K562 (cell line): ENCODE measurements around the gene RGR. TPM values are rescaled to one million over a fixed set of nuclear protein-coding genes. Genes with fewer than 3 reads are reported as not detected.

Experiments used
- ATAC-seq: fragments of 200-7000 bp; cut with Tn5 transposase; 3 replicates; pipeline ENCODE4 v1.9.1; 2020; ENCODE audit warnings: moderate library complexity
- BruUV-seq: library from RNA; stranded (reverse); fragments of 400-500 nt; replicated peaks from 2 replicates; lab custom pipeline; 2021; lab: Mats Ljungman, UMichigan
- CTCF ChIA-PET: fragments of 300-600 bp; formaldehyde crosslinking; extraction: SDS; loops from one replicate; lab custom pipeline; 2021; ENCODE audit warnings: low intra/inter-chr PET ratio; lab: Yijun Ruan, JAX
- POLR2A ChIA-PET: fragments of 300-600, 350-650 bp; sonication (Branson Sonifier 250); formaldehyde crosslinking; extraction: SDS; loops from one replicate; lab custom pipeline; 2021; ENCODE audit warnings: antibody characterized with exemption, inconsistent platforms; lab: Yijun Ruan, JAX
- DNase-seq, 4 experiments: peaks; one replicate each; pipeline versions ENCODE4 v3.0.0 to v3.0.0-alpha.2; 2011 to 2018; ENCODE audit warnings: low spot score in 3 of 4, mixed read lengths in 3 of 4; ENCODE audit errors: extremely low read depth in 1 of 4
- FAIRE-seq: peaks from 2 replicates; lab custom pipeline; 2011; peaks lifted over from hg19 to GRCh38; lab: Jason Lieb, UNC
- H2AFZ ChIP-seq: 2 replicates; pipeline ENCODE4 v1.6.0; 2011; ENCODE audit warnings: low read depth, low read length, control low read depth, inconsistent platforms
- H3K27ac ChIP-seq: fragments of 200-600 bp; 3 replicates; pipeline ENCODE4 v1.8.0; 2011; ENCODE audit warnings: low read depth, mild to moderate bottlenecking, control low read depth, inconsistent platforms, low read length, moderate library complexity, mixed read lengths; ENCODE audit errors: extremely low read depth
- H3K27me3 ChIP-seq, 2 experiments: fragments of 300-600 bp in 1 of 2; 2 replicates in 1 of 2; 3 replicates in 1 of 2; pipeline versions ENCODE4 v1.6.0 to v1.8.0; 2011; ENCODE audit warnings: inconsistent platforms in 2 of 2, low read length in 2 of 2, mild to moderate bottlenecking in 1 of 2, mixed read lengths in 1 of 2, moderate library complexity in 1 of 2; ENCODE audit not compliant: control insufficient read depth in 2 of 2, insufficient read depth in 2 of 2
- H3K36me3 ChIP-seq: fragments of 300-600 bp; 3 replicates; pipeline ENCODE4 v1.8.0; 2011; ENCODE audit warnings: mild to moderate bottlenecking, low read length, inconsistent platforms; ENCODE audit not compliant: control insufficient read depth, insufficient read depth
- H3K4me1 ChIP-seq, 2 experiments: fragments of 200-600 bp in 1 of 2; replicated peaks in 1 of 2; 2 replicates in 1 of 2; 3 replicates in 1 of 2; pipeline versions ENCODE4 v1.5.1 to v1.8.0; 2011; ENCODE audit warnings: inconsistent platforms in 2 of 2, low read length in 2 of 2, mild to moderate bottlenecking in 1 of 2, mixed read lengths in 1 of 2, moderate library complexity in 1 of 2; ENCODE audit not compliant: control insufficient read depth in 2 of 2, insufficient read depth in 2 of 2
- H3K4me2 ChIP-seq: 2 replicates; pipeline ENCODE4 v1.6.1; 2011; ENCODE audit warnings: low read length, control low read depth, inconsistent platforms, mixed read lengths; ENCODE audit not compliant: insufficient read depth
- H3K4me3 ChIP-seq: fragments of 200-600 bp; sonication (generic), shearing (Covaris generic); 2 replicates; pipeline ENCODE4 v1.5.1; 2016; ENCODE audit warnings: control low read depth, inconsistent platforms
- H3K79me2 ChIP-seq: fragments of 200-600 bp; 3 replicates; pipeline ENCODE4 v1.8.0; 2011; ENCODE audit warnings: low read length, inconsistent platforms; ENCODE audit not compliant: control insufficient read depth, insufficient read depth
- H3K9ac ChIP-seq, 2 experiments: 2 replicates each; pipeline versions ENCODE4 v1.6.0 to v1.6.1; 2011; ENCODE audit warnings: low read depth in 2 of 2, low read length in 2 of 2, control low read depth in 1 of 2, inconsistent platforms in 1 of 2, mild to moderate bottlenecking in 1 of 2, mixed read lengths in 1 of 2; ENCODE audit not compliant: insufficient read depth in 1 of 2
- H3K9me1 ChIP-seq: one replicate; pipeline ENCODE4 v1.6.0; 2011; ENCODE audit warnings: inconsistent platforms, mild to moderate bottlenecking, low read length, moderate library complexity; ENCODE audit not compliant: control insufficient read depth, insufficient read depth
- H3K9me3 ChIP-seq: replicated peaks from 2 replicates; pipeline ENCODE4 v1.5.1; 2011; ENCODE audit warnings: low read depth, low read length, inconsistent platforms; ENCODE audit not compliant: control insufficient read depth, insufficient read depth
- H4K20me1 ChIP-seq: replicated peaks from 2 replicates; pipeline ENCODE4 v1.6.1; 2011; ENCODE audit warnings: low read length, inconsistent platforms, mixed read lengths; ENCODE audit not compliant: control insufficient read depth, insufficient read depth
- BRD9 ChIP-seq: fragments of 450-650 bp; IDR thresholded peaks from 2 replicates; pipeline ENCODE4 v1.6.1; 2018; ENCODE audit warnings: low read depth; ENCODE audit not compliant: partially characterized antibody
- CXXC5 ChIP-seq: fragments of 250-450 bp; sonication (Bioruptor Pico); IDR thresholded peaks from 2 replicates; pipeline ENCODE4 v1.8.0; 2022; ENCODE audit warnings: inconsistent platforms, mild to moderate bottlenecking, moderate library complexity
- FOXK2 ChIP-seq, 2 experiments: fragments of 450-650 bp; IDR thresholded peaks in 1 of 2; conservative IDR thresholded peaks in 1 of 2; 2 replicates each; pipeline ENCODE4 v1.6.1; 2016; ENCODE audit warnings: low read depth in 2 of 2, mild to moderate bottlenecking in 1 of 2
- HDAC6 ChIP-seq: IDR thresholded peaks from 2 replicates; pipeline ENCODE4 v1.6.1; 2012; ENCODE audit warnings: low read depth, mild to moderate bottlenecking, control low read depth, inconsistent platforms, low read length, moderate library complexity
- HNRNPK ChIP-seq: fragments of 200-400 bp; formaldehyde crosslinking; IDR thresholded peaks from one replicate; pipeline ENCODE4 v1.6.1; 2018; ENCODE audit warnings: mild to moderate bottlenecking, low read depth, low read length; ENCODE audit not compliant: poor library complexity, severe bottlenecking
- HNRNPLL ChIP-seq: fragments of 200-400 bp; formaldehyde crosslinking; IDR thresholded peaks from 2 replicates; pipeline ENCODE4 v1.6.1; 2017; ENCODE audit warnings: low read length, low read depth, mild to moderate bottlenecking; ENCODE audit not compliant: poor library complexity, severe bottlenecking
- NFXL1 ChIP-seq: fragments of 450-650 bp; formaldehyde crosslinking; IDR thresholded peaks from 2 replicates; pipeline ENCODE4 v1.4.0; 2021; ENCODE audit warnings: mild to moderate bottlenecking
- POLR2A ChIP-seq: fragments of 450-650 bp; conservative IDR thresholded peaks from 2 replicates; pipeline ENCODE4 v1.6.1; 2016
- POLR2B ChIP-seq: fragments of 450-650 bp; IDR thresholded peaks from 2 replicates; pipeline ENCODE4 v1.6.1; 2018; ENCODE audit warnings: low read depth; ENCODE audit not compliant: partially characterized antibody
- SMAD4 ChIP-seq: fragments of 250-450 bp; sonication (Bioruptor Pico); conservative IDR thresholded peaks from 2 replicates; pipeline ENCODE4 v1.8.0; 2021; ENCODE audit warnings: inconsistent platforms, mild to moderate bottlenecking, moderate library complexity
- YY1 ChIP-seq, 3 experiments: IDR thresholded peaks; 2 replicates each; pipeline ENCODE4 v1.6.1; 2011; ENCODE audit warnings: low read length in 2 of 3, mild to moderate bottlenecking in 2 of 3, moderate library complexity in 2 of 3, borderline replicate concordance in 1 of 3, control low read depth in 1 of 3, low read depth in 1 of 3; ENCODE audit not compliant: insufficient read depth in 3 of 3, insufficient replicate concordance in 2 of 3, control insufficient read depth in 1 of 3, insufficient read length in 1 of 3; ENCODE audit errors: extremely low read depth in 1 of 3
- in situ Hi-C: fragments of 300-500 bp; cut with MboI; formaldehyde crosslinking; loops from 4 replicates; pipeline ENCODE4 v1.15.0; 2018; ENCODE audit warnings: inconsistent platforms, mixed read lengths
- intact Hi-C: fragments of 100-400 bp; cut with micrococcal nuclease; formaldehyde crosslinking; loops from 2 replicates; pipeline ENCODE4 v1.14.2; 2022
- polyA plus RNA-seq, 8 experiments: library from polyadenylated mRNA; depleted of rRNA in 4 of 8; stranded (reverse) in 5 of 8; unstranded in 3 of 8; fragments of >200 nt; fragmentation: Nextera tagmentation in 2 of 8; fragmentation: Illumina TruSeq in 1 of 8; extraction: Ambion mirVana in 2 of 8; extraction: Trizol in 1 of 8; gene quantifications; 2 replicates each; pipeline versions ENCODE4 v1.2.1 to v1.2.3, GENCODE V29; 2011 to 2014; ENCODE audit warnings: inconsistent platforms in 1 of 8, missing spikeins in 1 of 8
- total RNA-seq, 7 experiments: library from RNA; depleted of rRNA in 6 of 7; stranded (reverse); fragments of >200 nt in 6 of 7; fragmentation: Illumina TruSeq in 2 of 7; extraction: Trizol in 2 of 7; gene quantifications; 2 replicates each; pipeline versions ENCODE4 v1.2.1 to v1.2.3, GENCODE V29; 2011 to 2021; ENCODE audit warnings: low replicate concordance in 1 of 7
- TF ChIP-seq, protein P1 (sequence below): fragments of 450-650 bp; formaldehyde crosslinking; IDR thresholded peaks from 2 replicates; pipeline ENCODE4 v1.4.0; 2020; ENCODE audit warnings: mild to moderate bottlenecking, mixed read lengths

The RGR gene
- total and polyA plus RNA-seq, 9 of the 15 experiments (the other 6 are each of a cell fraction or from before 2014, with no cell fraction given), result not detected

DNA sequence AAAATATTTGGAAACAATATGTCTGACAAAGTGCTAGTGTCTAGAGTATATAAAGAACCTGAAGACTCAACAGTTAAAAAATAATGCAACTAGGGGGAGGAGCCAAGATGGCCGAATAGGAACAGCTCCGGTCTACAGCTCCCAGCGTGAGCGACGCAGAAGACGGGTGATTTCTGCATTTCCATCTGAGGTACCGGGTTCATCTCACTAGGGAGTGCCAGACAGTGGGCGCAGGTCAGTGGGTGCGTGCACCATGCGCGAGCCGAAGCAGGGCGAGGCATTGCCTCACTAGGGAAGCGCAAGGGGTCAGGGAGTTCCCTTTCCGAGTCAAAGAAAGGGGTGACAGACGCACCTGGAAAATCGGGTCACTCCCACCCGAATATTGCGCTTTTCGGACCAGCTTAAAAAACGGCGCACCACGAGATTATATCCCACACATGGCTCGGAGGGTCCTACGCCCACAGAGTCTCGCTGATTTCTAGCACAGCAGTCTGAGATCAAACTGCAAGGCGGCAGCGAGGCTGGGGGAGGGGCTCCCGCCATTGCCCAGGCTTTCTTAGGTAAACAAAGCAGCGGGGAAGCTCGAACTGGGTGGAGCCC, 35.1 kb downstream of the RGR start (continued):
- TF ChIP-seq YY1 (IDR thresholded peaks at IDR 0.05; ENCODE audit: borderline replicate concordance in 1 of 3, control insufficient read depth in 1 of 3, extremely low read depth in 1 of 3, insufficient read depth in 3 of 3, insufficient read length in 1 of 3, insufficient replicate concordance in 2 of 3, low read depth in 1 of 3, low read length in 2 of 3), result peak in 2 of 3 experiments; percentile 12 to 75
- TF ChIP-seq BRD9, result peak; percentile 73
- TF ChIP-seq POLR2B, result peak; percentile 49
- peak; percentile 63 for TF ChIP-seq SMAD4
- peak; percentile 23 for TF ChIP-seq HNRNPLL
- peak; percentile 68 for TF ChIP-seq POLR2A
- peak; percentile 89 to 92 for TF ChIP-seq FOXK2 (conservative IDR thresholded peaks at IDR 0.05 in 1 of 2, IDR thresholded peaks at IDR 0.05 in 1 of 2; ENCODE audit: low read depth in 2 of 2)
- peak; percentile 70 for TF ChIP-seq CXXC5 (CRISPR knock-in tag)

DNA sequence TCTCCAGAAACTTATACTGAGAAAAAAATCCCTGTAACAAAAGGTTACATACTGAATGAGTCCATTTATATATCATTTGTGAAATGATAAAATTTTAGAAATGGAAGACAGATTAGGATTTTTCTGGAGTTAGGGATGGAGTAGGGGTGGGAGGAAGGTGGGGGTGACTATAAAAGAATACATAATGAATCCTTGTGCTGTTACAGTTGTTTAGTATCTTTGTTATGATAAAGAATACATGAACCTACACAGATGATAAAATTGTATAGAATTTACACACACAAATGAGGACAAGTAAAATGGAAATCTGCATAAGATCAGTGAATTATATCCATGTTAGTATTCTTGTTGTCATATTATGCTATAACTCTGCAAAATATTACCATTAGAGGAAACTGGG, 41.8 kb downstream of the RGR start:
- H2AFZ ChIP-seq, result no peak overlapping the region
- H3K4me2 ChIP-seq, result no peak overlapping the region
- H3K9me3 ChIP-seq, result no peaks in the 10 kb centered on the region
- FAIRE-seq (no peak), DNase-seq (no peak), ATAC-seq (no peak)
- H3K4me1 ChIP-seq, result no peaks in the 10 kb centered on the region; a peak in 1 of 5 replicates
- H3K79me2 ChIP-seq, result no peaks in the 10 kb centered on the region
- CTCF ChIA-PET, result no interaction called here
- BruUV-seq, result no TSS peak
- H3K36me3 ChIP-seq, result no peaks in the 10 kb centered on the region
- no peaks in the 10 kb centered on the region for H4K20me1 ChIP-seq
- TF ChIP-seq, protein P1, sequence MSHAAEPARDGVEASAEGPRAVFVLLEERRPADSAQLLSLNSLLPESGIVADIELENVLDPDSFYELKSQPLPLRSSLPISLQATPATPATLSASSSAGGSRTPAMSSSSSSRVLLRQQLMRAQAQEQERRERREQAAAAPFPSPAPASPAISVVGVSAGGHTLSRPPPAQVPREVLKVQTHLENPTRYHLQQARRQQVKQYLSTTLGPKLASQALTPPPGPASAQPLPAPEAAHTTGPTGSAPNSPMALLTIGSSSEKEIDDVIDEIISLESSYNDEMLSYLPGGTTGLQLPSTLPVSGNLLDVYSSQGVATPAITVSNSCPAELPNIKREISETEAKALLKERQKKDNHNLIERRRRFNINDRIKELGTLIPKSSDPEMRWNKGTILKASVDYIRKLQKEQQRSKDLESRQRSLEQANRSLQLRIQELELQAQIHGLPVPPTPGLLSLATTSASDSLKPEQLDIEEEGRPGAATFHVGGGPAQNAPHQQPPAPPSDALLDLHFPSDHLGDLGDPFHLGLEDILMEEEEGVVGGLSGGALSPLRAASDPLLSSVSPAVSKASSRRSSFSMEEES (CRISPR knock-in tag), result no peak
- TF ChIP-seq HDAC6 (no peak), HNRNPK (peak; percentile 68), NFXL1 (CRISPR knock-in tag) (no peak)
- intact Hi-C loops, result no loop called here
- no peaks in the 10 kb centered on the region for H3K9me1 ChIP-seq
- H3K27ac ChIP-seq, result no peak overlapping the region
- no peak overlapping the region for H3K9ac ChIP-seq
- in situ Hi-C loops, result no loop called here
- H3K4me3 ChIP-seq, result no peak overlapping the region
- H3K27me3 ChIP-seq, result no peaks in the 10 kb centered on the region
- POLR2A ChIA-PET, result no interaction called here
